NB4 (cell line): ENCODE results near the gene PNMT.

Source experiments
- DNase-seq: peaks from one replicate; pipeline ENCODE4 v3.0.0; 2010; ENCODE audit warnings: low read depth
- H3K4me3 ChIP-seq: one replicate; pipeline ENCODE4 v1.5.1; 2011; ENCODE audit warnings: mild to moderate bottlenecking, low read depth, low read length, moderate library complexity
- MYC ChIP-seq: IDR thresholded peaks from 2 replicates; pipeline ENCODE4 v1.6.1; 2011; ENCODE audit warnings: low read depth, low read length
- POLR2A ChIP-seq: IDR thresholded peaks from 2 replicates; pipeline ENCODE4 v1.6.1; 2011; ENCODE audit warnings: mild to moderate bottlenecking; ENCODE audit not compliant: insufficient read length; ENCODE audit errors: extremely low read depth
- TF ChIP-seq, protein P1 (sequence below): IDR thresholded peaks from 2 replicates; pipeline ENCODE4 v1.6.1; 2011; ENCODE audit warnings: low read depth, low read length
- TF ChIP-seq, protein P2 (sequence below): IDR thresholded peaks from one replicate; pipeline ENCODE4 v1.5.1; 2012; ENCODE audit warnings: low read depth, low read length

PNMT gene

DNA sequence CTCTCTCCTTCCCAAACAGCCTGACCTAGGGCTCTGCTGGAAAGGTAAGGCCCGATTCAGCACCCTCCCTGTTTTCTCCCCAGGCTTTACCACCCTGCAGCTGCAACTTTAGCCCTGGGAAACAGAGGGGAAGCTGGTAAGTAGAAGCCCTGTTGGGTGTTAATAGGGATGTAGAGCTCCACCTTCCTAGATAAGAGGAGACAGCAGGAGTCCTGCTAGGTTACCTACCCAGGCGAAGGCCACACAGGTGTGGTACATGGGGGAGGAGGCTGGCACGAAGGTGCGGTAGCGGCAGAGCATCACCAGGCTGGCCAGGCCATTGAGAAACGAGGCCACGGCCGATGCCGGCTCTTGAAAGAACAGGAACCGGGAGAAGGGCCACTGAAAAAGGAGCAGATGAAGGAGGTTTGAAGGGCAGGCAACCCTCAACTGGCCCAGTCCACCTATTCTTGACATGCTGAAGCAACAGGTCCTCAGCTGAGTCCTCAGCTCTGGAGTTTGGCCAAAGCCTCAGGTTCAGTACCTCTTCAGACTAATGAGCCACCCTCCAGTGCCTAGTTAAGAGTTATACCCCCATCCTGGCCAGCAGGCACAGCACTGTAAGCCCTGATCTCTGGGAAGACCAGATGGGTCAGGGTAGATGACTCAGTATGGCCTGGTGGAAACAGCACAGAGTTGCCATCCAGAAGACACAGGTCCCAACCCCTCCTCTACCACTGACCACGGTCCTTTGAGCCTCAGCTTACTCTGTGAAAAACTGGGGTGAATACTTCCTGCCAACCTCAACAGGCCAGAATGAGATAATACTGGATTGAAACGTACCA is 16.3 kb downstream of the PNMT start:
- no peak overlapping the region for H3K4me3 ChIP-seq
- TF ChIP-seq MYC (no peak), POLR2A (no peak)
- TF ChIP-seq, protein P1, sequence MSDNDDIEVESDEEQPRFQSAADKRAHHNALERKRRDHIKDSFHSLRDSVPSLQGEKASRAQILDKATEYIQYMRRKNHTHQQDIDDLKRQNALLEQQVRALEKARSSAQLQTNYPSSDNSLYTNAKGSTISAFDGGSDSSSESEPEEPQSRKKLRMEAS = no peak
- TF ChIP-seq, protein P2, sequence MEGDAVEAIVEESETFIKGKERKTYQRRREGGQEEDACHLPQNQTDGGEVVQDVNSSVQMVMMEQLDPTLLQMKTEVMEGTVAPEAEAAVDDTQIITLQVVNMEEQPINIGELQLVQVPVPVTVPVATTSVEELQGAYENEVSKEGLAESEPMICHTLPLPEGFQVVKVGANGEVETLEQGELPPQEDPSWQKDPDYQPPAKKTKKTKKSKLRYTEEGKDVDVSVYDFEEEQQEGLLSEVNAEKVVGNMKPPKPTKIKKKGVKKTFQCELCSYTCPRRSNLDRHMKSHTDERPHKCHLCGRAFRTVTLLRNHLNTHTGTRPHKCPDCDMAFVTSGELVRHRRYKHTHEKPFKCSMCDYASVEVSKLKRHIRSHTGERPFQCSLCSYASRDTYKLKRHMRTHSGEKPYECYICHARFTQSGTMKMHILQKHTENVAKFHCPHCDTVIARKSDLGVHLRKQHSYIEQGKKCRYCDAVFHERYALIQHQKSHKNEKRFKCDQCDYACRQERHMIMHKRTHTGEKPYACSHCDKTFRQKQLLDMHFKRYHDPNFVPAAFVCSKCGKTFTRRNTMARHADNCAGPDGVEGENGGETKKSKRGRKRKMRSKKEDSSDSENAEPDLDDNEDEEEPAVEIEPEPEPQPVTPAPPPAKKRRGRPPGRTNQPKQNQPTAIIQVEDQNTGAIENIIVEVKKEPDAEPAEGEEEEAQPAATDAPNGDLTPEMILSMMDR = no peak
- DNase-seq = no peak

DNA sequence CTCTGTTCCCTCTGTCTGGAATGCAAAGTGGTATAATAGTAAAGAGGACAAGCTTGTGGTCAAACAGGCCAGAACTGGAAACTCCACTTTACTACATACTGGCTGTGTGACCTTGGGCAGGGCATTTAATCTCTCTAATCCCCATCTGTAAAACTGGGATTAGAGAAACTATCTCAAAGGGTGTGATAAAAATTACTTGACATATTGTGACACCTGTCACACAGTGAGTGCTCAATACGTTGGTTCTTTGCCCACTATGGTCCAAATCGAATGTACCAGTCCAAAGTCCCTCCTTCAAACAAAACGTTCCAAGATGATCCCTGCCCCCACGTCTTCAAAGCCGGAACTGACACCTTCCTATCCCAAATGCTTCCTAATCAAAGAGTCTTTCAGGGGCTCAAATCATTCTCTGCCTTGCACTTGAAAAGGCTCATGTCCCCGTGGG is 18.9 kb downstream of the PNMT start:
- no peak for DNase-seq
- H3K4me3 ChIP-seq = peak overlapping the region; percentile 82
- TF ChIP-seq MYC (no peak), POLR2A (no peak)

DNA sequence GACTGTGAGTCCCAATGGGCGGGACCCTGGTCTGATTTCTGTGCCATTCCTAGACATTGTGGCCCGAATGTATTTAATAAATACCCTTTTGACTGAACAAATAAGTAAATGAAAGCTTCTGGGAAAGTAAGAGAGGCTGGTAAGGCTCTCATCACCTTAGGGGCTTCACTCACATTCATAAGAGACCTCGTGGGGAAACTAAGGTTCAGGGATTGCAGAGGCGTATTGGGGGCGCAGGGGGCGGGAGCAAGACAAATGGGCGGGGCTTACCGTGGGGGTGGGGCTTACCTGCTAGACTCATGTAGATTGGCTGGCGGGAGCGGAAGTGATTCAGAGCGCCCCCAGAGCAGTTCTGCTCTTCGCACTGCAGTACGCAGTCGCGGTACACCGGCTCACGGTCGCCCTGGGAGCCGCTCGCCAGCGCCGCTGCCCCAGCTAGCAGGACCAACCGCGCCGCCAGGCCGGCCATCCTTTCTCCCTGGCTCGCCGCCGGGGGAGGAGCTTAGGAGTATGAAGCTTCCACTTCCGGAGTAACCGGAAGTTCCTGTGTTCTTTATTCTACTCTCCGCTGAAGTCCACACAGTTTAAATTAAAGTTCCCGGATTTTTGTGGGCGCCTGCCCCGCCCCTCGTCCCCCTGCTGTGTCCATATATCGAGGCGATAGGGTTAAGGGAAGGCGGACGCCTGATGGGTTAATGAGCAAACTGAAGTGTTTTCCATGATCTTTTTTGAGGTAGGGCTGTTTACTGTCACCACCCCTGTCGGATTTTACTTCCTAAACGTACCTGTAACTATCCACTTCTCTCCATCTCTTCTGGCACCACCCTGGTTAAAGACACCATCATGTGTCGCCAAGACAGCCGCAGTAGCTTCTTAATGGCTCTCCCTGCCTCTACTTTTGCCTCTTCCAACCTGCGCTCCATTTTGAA is 19.6 kb downstream of the PNMT start, which contains the start of gene PGAP3:
Gene PGAP3, minus strand, starts transcription at position 512 of the 929 bp plus-strand sequence. Its CDS starts 43 bp downstream, at position 469.
- peak within 1 kb of the TSS; percentile 82 for H3K4me3 ChIP-seq
- peak; percentile 71 for TF ChIP-seq POLR2A
- TF ChIP-seq MYC = peak; percentile 54; the same call in 1 of the 2 replicates
- TF ChIP-seq, protein P2 = no peak
- TF ChIP-seq, protein P1 = 0 out of 2 replicates have a peak, but pooled peaks have one; percentile 11
- DNase-seq = peak; percentile 98

DNA sequence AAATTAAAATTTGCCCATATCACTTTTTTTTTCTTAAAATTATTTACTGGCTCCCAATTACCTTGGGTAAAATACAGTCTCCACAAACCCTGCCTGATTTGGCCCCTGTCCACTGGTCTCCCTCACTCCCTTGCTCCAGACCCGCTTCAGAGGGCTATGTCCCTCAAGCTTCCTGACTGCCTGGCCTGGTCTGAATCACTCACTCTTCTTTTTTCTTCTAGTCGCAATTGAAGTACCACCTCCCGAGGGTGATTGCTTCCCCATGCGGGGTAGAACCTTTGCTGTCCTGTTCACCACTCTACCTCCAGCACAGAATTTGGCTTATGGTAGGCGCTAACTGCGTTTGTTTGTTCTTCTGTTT is 20.2 kb downstream of the PNMT start:
- H3K4me3 ChIP-seq = peak overlapping the region; percentile 82
- TF ChIP-seq POLR2A (no peak), MYC (no peak)
- TF ChIP-seq, protein P1 = no peak
- TF ChIP-seq, protein P2 = no peak
- no peak for DNase-seq

DNA sequence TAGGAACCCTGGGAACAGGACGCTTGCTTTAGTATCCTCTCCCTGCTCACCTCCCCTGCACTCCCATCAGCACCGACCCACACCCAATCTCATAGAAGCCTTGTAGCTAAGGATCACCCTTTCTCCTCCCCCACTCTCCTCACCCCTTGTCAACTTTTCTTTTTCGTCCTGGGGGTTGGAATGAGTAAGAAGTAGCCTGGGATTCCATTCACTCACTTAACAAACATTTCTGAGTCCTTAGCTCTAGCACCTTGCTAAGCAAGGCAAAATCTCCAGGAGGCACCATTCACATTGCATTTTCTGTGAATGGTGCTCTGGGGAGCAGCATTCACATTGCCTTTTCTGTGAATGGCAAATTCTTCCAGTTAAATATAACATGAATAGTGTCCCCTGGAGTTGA is 20.7 kb downstream of the PNMT start:
- DNase-seq = no peak
- TF ChIP-seq MYC = no peak
- TF ChIP-seq POLR2A = no peak
- TF ChIP-seq, protein P2 = no peak
- TF ChIP-seq, protein P1 = no peak
- H3K4me3 ChIP-seq = peak overlapping the region; percentile 82
